Thyroid gland (tissue), 4 donors: ENCODE results near the gene ADCK1. TPM values are rescaled to one million over a fixed set of nuclear protein-coding genes. Genes with fewer than 3 reads are reported as not detected.

Source experiments
- DNase-seq, 2 donors: peaks; one replicate each; pipeline ENCODE4 v3.0.0-alpha.2; 2019
- H3K27ac ChIP-seq, 3 donors: fragments of 200-600 bp; sonication (generic); 1 replicate in 2 of 3; 2 replicates in 1 of 3; pipeline ENCODE4 v1.5.1; 2016 to 2019; ENCODE audit warnings: mild to moderate bottlenecking in 1 of 3, moderate library complexity in 1 of 3
- H3K27me3 ChIP-seq: fragments of 200-600 bp; sonication (generic); one replicate; pipeline ENCODE4 v1.5.1; 2019
- H3K36me3 ChIP-seq, 2 donors: fragments of 200-600 bp; sonication (generic); one replicate each; pipeline ENCODE4 v1.5.1; 2016 to 2019
- H3K4me1 ChIP-seq, 2 donors: fragments of 200-600 bp; sonication (generic); one replicate each; pipeline ENCODE4 v1.5.1; 2017 to 2019
- H3K4me3 ChIP-seq, 3 donors: fragments of 200-600 bp; sonication (generic); replicated peaks in 1 of 3; 1 replicate in 2 of 3; 2 replicates in 1 of 3; pipeline ENCODE4 v1.5.1; 2016; ENCODE audit warnings: mild to moderate bottlenecking in 1 of 3
- H3K9me3 ChIP-seq: fragments of 200-600 bp; sonication (generic); one replicate; pipeline ENCODE4 v1.5.1; 2017
- POLR2A ChIP-seq, 2 donors: fragments of 450-650 bp; IDR thresholded peaks; one replicate each; pipeline ENCODE4 v1.6.1; 2017; ENCODE audit warnings: antibody characterized with exemption in 2 of 2, mild to moderate bottlenecking in 2 of 2, moderate library complexity in 1 of 2
- WGBS, 2 donors: methylation state at CpG; one replicate each; pipeline ENCODE4 v1.1.5; 2017; 5-methylcytosine and 5-hydroxymethylcytosine counted together
- intact Hi-C: fragments of 100-400 bp; cut with DNase I; formaldehyde crosslinking; loops from one replicate; pipeline ENCODE4 v1.15.1; 2023
- total RNA-seq, 4 donors: library from RNA; depleted of rRNA; stranded (reverse); fragments of >200 nt; gene quantifications; one replicate each; pipeline ENCODE4 v1.2.3, GENCODE V29; 2016
- TF ChIP-seq, protein P1 (sequence below), 6 experiments: fragments of 200-600 bp in 3 of 6; fragments of 450-650 bp in 3 of 6; sonication (generic) in 3 of 6; IDR thresholded peaks; one replicate each; pipeline ENCODE4 v1.5.1; 2016 to 2019; ENCODE audit warnings: antibody characterized with exemption in 6 of 6, mild to moderate bottlenecking in 2 of 6, inconsistent platforms in 1 of 6, moderate library complexity in 1 of 6

Gene ADCK1
- total RNA-seq, 4 donors from 2014 or later, result 4.0 to 13.5 (median 12.1) TPM

DNA sequence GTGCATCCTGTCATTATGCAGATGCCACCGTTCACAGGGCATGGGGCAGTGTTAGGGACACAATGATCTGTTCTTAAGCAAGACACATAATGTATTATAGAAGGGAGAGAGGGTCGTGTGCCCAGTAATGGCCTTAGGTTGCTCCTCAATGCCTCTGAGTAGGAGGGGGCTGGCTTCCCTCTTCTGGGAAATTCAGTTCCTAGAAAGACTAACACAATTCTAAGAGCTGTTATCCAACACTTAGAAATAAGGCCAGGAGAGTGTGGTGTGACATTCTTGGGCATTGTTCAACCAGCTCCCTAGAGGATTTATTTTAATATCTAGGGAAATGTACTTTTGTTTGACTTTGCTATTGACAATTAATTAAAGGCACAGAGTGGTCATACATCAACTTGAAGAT, 118.5 kb downstream of the ADCK1 start:
- WGBS, 2 donors, result 61 to 70% methylated on average over 2 of the region's 2 CpGs
- H3K9me3 ChIP-seq, result no peaks in the 10 kb centered on the region
- H3K27me3 ChIP-seq, result no peaks in the 10 kb centered on the region
- H3K4me3 ChIP-seq, result no peak overlapping the region
- intact Hi-C loops, result no loop called here
- no peak overlapping the region for H3K27ac ChIP-seq
- peaks cover 0 to 4% of the 10 kb centered on the region in 2 donors for H3K4me1 ChIP-seq
- TF ChIP-seq, protein P1, sequence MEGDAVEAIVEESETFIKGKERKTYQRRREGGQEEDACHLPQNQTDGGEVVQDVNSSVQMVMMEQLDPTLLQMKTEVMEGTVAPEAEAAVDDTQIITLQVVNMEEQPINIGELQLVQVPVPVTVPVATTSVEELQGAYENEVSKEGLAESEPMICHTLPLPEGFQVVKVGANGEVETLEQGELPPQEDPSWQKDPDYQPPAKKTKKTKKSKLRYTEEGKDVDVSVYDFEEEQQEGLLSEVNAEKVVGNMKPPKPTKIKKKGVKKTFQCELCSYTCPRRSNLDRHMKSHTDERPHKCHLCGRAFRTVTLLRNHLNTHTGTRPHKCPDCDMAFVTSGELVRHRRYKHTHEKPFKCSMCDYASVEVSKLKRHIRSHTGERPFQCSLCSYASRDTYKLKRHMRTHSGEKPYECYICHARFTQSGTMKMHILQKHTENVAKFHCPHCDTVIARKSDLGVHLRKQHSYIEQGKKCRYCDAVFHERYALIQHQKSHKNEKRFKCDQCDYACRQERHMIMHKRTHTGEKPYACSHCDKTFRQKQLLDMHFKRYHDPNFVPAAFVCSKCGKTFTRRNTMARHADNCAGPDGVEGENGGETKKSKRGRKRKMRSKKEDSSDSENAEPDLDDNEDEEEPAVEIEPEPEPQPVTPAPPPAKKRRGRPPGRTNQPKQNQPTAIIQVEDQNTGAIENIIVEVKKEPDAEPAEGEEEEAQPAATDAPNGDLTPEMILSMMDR (IDR thresholded peaks at IDR 0.05), result no peak
- TF ChIP-seq POLR2A (IDR thresholded peaks at IDR 0.05), result no peak
- H3K36me3 ChIP-seq, result no peaks in the 10 kb centered on the region
- no peak for DNase-seq

DNA sequence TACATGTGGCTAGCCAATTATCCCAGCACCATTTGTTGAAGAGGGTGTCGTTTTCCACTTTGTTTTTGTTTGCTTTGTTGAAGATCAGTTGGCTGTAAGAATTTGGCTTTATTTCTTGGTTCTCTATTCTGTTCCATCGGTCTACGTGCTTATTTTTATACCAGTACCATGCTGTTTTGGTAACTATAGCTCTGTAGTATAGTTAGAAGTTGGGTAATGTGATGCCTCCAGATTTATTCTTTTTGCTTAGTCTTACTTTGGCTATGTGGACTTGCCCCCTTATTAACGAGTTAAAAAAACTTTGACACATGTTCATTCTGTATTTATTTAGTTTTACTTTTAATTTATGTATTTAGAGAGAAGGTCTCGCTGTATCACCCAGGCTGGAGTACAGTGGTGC, 120.4 kb downstream of the ADCK1 start:
- no peaks in the 10 kb centered on the region for H3K27me3 ChIP-seq
- no peaks in the 10 kb centered on the region for H3K36me3 ChIP-seq
- no peaks in the 10 kb centered on the region for H3K9me3 ChIP-seq
- WGBS, 2 donors, result 93 to 95% methylated on average over 5 of the region's 5 CpGs
- no peak overlapping the region for H3K27ac ChIP-seq
- H3K4me1 ChIP-seq, result peaks cover 0 to 4% of the 10 kb centered on the region in 2 donors
- no peak overlapping the region for H3K4me3 ChIP-seq
- TF ChIP-seq, protein P1 (IDR thresholded peaks at IDR 0.05), result no peak
- no peak for TF ChIP-seq POLR2A (IDR thresholded peaks at IDR 0.05)
- DNase-seq, result no peak
- intact Hi-C loops, result no loop called here

DNA sequence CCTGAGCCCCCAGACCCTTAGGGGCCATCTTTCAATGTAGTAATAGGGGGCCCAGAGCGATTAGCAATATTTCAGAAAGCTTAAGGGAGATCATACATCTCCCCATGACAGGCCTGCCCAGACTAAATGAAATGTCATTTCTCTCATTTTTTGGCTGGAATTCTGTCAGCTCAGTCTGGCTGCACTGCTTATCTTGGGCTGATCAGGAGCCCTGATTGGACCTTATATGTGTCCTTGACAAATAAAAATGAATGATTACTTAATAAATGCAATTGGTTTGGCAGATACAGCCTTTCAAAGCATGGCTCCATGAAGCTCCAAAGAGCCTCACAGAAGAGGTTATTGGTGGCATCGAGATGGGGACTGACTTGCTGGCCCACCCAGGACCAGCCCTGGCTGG, 121.9 kb downstream of the ADCK1 start:
- no peak for DNase-seq
- H3K27ac ChIP-seq, result no peak overlapping the region
- no peaks in the 10 kb centered on the region for H3K27me3 ChIP-seq
- H3K4me3 ChIP-seq, result no peak overlapping the region
- no peaks in the 10 kb centered on the region for H3K36me3 ChIP-seq
- H3K4me1 ChIP-seq, result peaks cover 6 to 8% of the 10 kb centered on the region in 2 donors
- intact Hi-C loops, result no loop called here
- no peaks in the 10 kb centered on the region for H3K9me3 ChIP-seq
- TF ChIP-seq, protein P1 (IDR thresholded peaks at IDR 0.05), result no peak
- TF ChIP-seq POLR2A (IDR thresholded peaks at IDR 0.05), result no peak
- WGBS, 2 donors, result 81 to 88% methylated on average over 2 of the region's 2 CpGs

DNA sequence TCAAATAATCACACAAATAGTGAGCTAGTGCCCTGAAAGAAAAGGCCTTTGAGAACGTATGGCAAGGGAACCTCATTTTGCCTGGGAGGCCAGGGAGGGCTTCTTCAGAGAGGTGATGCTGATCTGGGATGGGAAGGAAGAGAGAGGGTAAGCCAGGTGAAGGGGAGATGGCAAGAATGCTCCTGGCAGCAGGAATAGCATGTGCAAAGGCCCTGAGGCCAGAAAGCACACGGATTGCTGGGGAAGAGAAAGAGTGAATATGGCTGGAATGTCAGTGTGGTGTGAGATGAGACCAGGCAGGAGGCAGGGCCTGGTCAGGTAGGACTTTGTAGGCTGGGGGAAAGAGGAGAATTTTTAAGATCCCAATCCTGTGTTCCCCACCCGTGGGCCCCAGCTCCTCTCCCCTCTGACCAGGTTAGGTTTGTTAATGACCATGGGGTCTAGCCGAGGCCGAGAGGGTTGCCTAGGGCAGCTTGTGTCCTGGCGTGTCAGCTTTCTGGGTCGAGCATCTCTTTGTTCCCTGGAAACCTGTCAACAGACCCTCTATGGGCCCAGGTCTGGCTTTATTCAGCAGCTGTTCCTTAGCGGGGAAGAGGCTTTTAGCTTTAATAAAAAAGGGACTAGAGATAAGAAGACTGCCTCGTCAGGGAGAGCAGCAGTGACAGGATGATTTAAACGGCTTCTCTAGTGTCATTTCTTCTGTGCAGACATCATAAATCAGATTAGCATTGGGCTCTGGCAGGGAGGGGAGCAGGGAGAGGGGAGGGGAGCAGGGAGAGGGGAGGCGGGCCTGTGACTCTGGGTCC, 123.4 kb downstream of the ADCK1 start:
- Histone ChIP-seq H3K4me3 (no peak overlapping the region), H3K27me3 (no peaks in the 10 kb centered on the region), H3K9me3 (no peaks in the 10 kb centered on the region), H3K27ac (no peak overlapping the region), H3K4me1 (peaks cover 5 to 6% of the 10 kb centered on the region in 2 donors), H3K36me3 (no peaks in the 10 kb centered on the region)
- WGBS, 2 donors, result 84 to 88% methylated on average over 10 to 11 of the region's 11 CpGs
- no peak for DNase-seq
- TF ChIP-seq, protein P1 (IDR thresholded peaks at IDR 0.05), result no peak
- TF ChIP-seq POLR2A (IDR thresholded peaks at IDR 0.05), result no peak
- intact Hi-C loops, result no loop called here

DNA sequence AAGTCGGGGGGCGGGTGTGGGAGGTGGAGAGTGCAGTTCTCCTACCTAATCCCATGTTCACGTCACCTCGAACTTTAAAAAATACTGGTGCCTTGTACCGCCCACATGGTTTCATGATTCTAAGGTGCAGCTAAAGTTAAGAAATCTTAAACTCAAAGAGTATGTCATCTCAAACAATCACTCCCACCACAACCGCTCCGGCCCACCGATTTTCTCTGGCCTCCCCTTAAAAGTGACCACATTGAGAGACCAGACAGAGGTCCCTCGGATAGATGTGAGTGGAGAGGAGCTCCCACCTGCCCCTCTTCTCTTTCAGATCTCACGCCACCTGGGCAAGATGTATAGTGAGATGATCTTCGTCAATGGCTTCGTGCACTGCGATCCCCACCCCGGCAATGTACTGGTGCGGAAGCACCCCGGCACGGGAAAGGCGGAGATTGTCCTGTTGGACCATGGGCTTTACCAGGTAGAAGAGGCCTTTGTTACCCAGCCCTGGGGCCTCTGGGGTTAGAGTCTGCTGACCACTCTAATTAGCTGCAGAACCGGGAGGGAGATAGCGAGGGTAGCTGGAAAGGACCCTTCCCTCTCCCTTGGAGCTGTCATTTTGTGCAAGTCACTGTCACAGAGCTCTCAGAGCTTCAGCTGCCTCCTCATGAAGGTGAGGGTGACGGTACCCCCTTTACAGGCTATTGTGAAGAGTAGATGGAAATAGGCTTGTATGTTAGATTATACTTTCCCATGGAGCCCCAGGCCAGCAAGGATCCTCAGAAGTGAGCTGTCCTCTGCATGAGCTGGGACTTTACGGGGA, 124.4 kb downstream of the ADCK1 start:
- Histone ChIP-seq H3K4me1 (peaks cover 4 to 6% of the 10 kb centered on the region in 2 donors), H3K36me3 (no peaks in the 10 kb centered on the region), H3K4me3 (no peak overlapping the region), H3K9me3 (no peaks in the 10 kb centered on the region), H3K27me3 (no peaks in the 10 kb centered on the region), H3K27ac (no peak overlapping the region)
- TF ChIP-seq, protein P1 (IDR thresholded peaks at IDR 0.05), result no peak
- no peak for TF ChIP-seq POLR2A (IDR thresholded peaks at IDR 0.05)
- 93 to 96% methylated on average over 22 of the region's 22 CpGs for WGBS, 2 donors
- intact Hi-C loops, result no loop called here
- DNase-seq, result no peak
